GM12891 (cell line): Measurements from ENCODE around the gene L2HGDH.

Experiments
- DNase-seq: peaks from one replicate; pipeline ENCODE4 v3.0.0; 2011; ENCODE audit warnings: low spot score; ENCODE audit not compliant: insufficient read length
- FAIRE-seq: peaks from 2 replicates; lab custom pipeline; 2011; peaks lifted over from hg19 to GRCh38; lab: Jason Lieb, UNC
- PAX5 ChIP-seq: IDR thresholded peaks from 2 replicates; pipeline ENCODE4 v1.6.1; 2011; ENCODE audit warnings: low read length, moderate library complexity, mild to moderate bottlenecking; ENCODE audit not compliant: insufficient read depth, severe bottlenecking
- POLR2A ChIP-seq: IDR thresholded peaks from 2 replicates; pipeline ENCODE4 v1.6.1; 2011; ENCODE audit warnings: low read depth, low read length, control low read depth
- POLR2AphosphoS5 ChIP-seq: IDR thresholded peaks from 2 replicates; pipeline ENCODE4 v1.6.1; 2011; ENCODE audit warnings: low read depth, low read length, control low read depth
- POU2F2 ChIP-seq: IDR thresholded peaks from 2 replicates; pipeline ENCODE4 v1.6.1; 2011; ENCODE audit warnings: low read depth, mild to moderate bottlenecking, control low read depth, low read length, moderate library complexity
- SPI1 ChIP-seq: IDR thresholded peaks from 2 replicates; pipeline ENCODE4 v1.6.1; 2011; ENCODE audit warnings: low read depth, low read length, control low read depth
- TAF1 ChIP-seq: IDR thresholded peaks from 2 replicates; pipeline ENCODE4 v1.6.1; 2011; ENCODE audit warnings: low read depth, low read length, control low read depth

L2HGDH gene

GRCh38 chr14:50310445-50310844 lies 1.6 kb downstream of the L2HGDH start:
- no peak for TF ChIP-seq POLR2A
- TF ChIP-seq TAF1: no peak
- no peak for TF ChIP-seq POLR2AphosphoS5
- no peak for TF ChIP-seq POU2F2
- TF ChIP-seq SPI1: no peak
- no peak for TF ChIP-seq PAX5
- no peak for DNase-seq
- FAIRE-seq: no peak

- no peak for TF ChIP-seq POU2F2
- no peak for TF ChIP-seq TAF1
- TF ChIP-seq POLR2A: no peak
- no peak for TF ChIP-seq POLR2AphosphoS5
- no peak for TF ChIP-seq PAX5
- TF ChIP-seq SPI1: no peak
- FAIRE-seq: no peak
- no peak for DNase-seq
Observed at GRCh38 chr14:50308363-50308915, 3.6 kb downstream of the L2HGDH start.

GRCh38 chr14:50303744-50304471 lies 8.1 kb downstream of the L2HGDH start:
- DNase-seq (no peak), FAIRE-seq (peak; percentile 20)

GRCh38 chr14:50301914-50302313 lies 10.1 kb downstream of the L2HGDH start:
- no peak for FAIRE-seq
- TF ChIP-seq POU2F2 (no peak), PAX5 (no peak), TAF1 (no peak), SPI1 (no peak), POLR2AphosphoS5 (no peak), POLR2A (no peak)
- no peak for DNase-seq

More at GRCh38 chr14:50303744-50304471, 8.1 kb downstream of the L2HGDH start:
- TF ChIP-seq PAX5 (no peak), POLR2AphosphoS5 (no peak), POLR2A (no peak), POU2F2 (no peak)

- no peak for TF ChIP-seq PAX5
- no peak for TF ChIP-seq TAF1
- TF ChIP-seq SPI1: no peak
- TF ChIP-seq POU2F2: no peak
- FAIRE-seq: no peak
- DNase-seq: no peak
Observed at GRCh38 chr14:50299585-50299984, 12.4 kb downstream of the L2HGDH start.

- DNase-seq: no peak
- TF ChIP-seq PAX5: no peak
- TF ChIP-seq SPI1: no peak
- no peak for TF ChIP-seq TAF1
- TF ChIP-seq POLR2AphosphoS5: no peak
- no peak for TF ChIP-seq POLR2A
- TF ChIP-seq POU2F2: no peak
- no peak for FAIRE-seq
Observed at GRCh38 chr14:50290306-50290705, 21.7 kb downstream of the L2HGDH start.

GRCh38 chr14:50288146-50288545 lies 23.9 kb downstream of the L2HGDH start:
- FAIRE-seq (no peak), DNase-seq (no peak)
- TF ChIP-seq POLR2A (no peak), POLR2AphosphoS5 (no peak), SPI1 (no peak), TAF1 (no peak), POU2F2 (no peak), PAX5 (no peak)

GRCh38 chr14:50285861-50286260 lies 26.2 kb downstream of the L2HGDH start:
- FAIRE-seq (no peak), DNase-seq (no peak)
- TF ChIP-seq PAX5 (no peak), TAF1 (no peak), SPI1 (no peak), POLR2A (no peak), POLR2AphosphoS5 (no peak)

- TF ChIP-seq PAX5 (no peak), TAF1 (no peak), POLR2A (no peak), POU2F2 (no peak), POLR2AphosphoS5 (no peak), SPI1 (no peak)
- DNase-seq (no peak), FAIRE-seq (no peak)
Observed at GRCh38 chr14:50272498-50272897, 39.5 kb downstream of the L2HGDH start.

- DNase-seq (no peak), FAIRE-seq (no peak)
- TF ChIP-seq SPI1: no peak
- TF ChIP-seq POLR2AphosphoS5: no peak
- TF ChIP-seq PAX5: no peak
- TF ChIP-seq POLR2A: no peak
- TF ChIP-seq POU2F2: no peak
- TF ChIP-seq TAF1: no peak
Observed at GRCh38 chr14:50270932-50271331, 41.1 kb downstream of the L2HGDH start.
